Astrocyte (in vitro differentiated cells and primary cell): ENCODE data around the gene KRT222.

Experiments
- CTCF ChIP-seq: IDR thresholded peaks from 2 replicates; pipeline ENCODE4 v1.5.1; 2011; ENCODE audit warnings: low read depth, mild to moderate bottlenecking, inconsistent platforms, low read length, moderate library complexity; ENCODE audit not compliant: insufficient read depth
- EZH2 ChIP-seq: IDR thresholded peaks from 2 replicates; pipeline ENCODE4 v1.6.1; 2012; ENCODE audit warnings: mild to moderate bottlenecking, low read length, inconsistent platforms; ENCODE audit not compliant: insufficient read depth

GRCh38 chr17:40605306-40605705 is 59.7 kb downstream of the KRT222 start:
- TF ChIP-seq CTCF (no peak), EZH2 (no peak)
